ENCODE data around the gene PISD.

The PISD gene

DNA sequence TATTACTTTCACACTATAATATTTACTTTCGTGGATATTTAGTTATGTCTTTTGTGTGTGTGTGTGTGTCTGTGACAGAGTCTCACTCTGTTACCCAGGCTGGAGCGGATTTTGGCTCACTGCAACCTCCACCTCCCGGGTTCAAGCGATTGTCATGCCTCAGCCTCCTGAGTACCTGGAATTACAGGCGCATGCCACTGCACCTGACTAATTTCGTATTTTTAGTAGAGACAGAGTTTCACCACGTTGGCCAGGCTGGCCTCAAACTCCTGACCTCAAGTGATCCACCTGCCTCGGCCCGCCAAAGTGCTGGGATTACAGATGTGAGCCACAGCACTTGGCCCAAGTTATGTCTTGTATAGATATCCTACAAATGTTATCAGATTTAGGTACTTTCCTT is 9.9 kb downstream of the PISD start:
- no peak for DNase-seq

- DNase-seq, result no peak
These were observed 10.4 kb downstream of the PISD start for GRCh38 chr22:31651664-31652063.

GRCh38 chr22:31650391-31650790 is 11.6 kb downstream of the PISD start:
- DNase-seq, result peak; percentile 84

- peak; percentile 69 for DNase-seq
These were observed 14.3 kb downstream of the PISD start for GRCh38 chr22:31647523-31648320.

- DNase-seq, result no peak
These were observed 14.9 kb downstream of the PISD start for GRCh38 chr22:31647066-31647465.

DNA sequence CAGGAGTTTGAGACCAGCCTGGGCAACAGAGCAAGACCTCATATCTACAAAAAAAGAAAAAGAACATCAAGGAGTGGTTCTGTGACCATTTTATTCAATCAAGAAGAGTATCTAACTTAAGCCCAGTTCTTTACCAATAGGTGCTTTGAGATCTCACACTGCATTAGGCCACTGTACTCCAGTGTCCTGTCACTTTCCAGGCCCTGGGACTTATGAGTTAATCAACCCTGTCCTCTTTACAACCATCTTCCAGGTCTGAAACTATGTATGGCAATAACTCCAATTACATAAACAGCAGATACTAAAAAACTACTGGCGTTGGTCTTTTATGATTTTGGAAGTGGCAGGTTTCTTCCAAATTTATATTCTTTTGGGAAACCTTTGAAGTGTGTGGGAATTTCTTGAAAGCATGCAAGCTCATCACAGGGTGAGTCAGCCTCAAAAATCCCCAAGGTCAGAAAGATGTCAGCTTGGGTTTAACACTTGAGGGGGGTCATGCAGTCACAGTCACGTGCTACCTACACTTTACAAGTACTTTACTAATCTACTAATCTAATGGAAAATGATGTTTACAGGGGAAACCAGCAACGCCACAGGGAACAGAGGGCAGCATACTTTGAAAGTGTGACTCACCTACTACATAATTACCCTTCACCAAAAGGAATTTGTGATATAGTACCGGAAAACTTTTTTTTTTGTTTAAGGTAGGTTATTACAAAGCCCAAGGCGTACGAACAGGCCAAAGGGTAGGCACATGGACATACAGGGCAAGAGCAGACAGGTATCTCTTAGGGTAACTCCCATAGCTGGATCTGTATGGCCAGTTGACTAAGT is 15.6 kb downstream of the PISD start:
- peak; percentile 80 for DNase-seq

GRCh38 chr22:31639436-31640039 is 22.5 kb downstream of the PISD start:
- DNase-seq, result no peak

DNA sequence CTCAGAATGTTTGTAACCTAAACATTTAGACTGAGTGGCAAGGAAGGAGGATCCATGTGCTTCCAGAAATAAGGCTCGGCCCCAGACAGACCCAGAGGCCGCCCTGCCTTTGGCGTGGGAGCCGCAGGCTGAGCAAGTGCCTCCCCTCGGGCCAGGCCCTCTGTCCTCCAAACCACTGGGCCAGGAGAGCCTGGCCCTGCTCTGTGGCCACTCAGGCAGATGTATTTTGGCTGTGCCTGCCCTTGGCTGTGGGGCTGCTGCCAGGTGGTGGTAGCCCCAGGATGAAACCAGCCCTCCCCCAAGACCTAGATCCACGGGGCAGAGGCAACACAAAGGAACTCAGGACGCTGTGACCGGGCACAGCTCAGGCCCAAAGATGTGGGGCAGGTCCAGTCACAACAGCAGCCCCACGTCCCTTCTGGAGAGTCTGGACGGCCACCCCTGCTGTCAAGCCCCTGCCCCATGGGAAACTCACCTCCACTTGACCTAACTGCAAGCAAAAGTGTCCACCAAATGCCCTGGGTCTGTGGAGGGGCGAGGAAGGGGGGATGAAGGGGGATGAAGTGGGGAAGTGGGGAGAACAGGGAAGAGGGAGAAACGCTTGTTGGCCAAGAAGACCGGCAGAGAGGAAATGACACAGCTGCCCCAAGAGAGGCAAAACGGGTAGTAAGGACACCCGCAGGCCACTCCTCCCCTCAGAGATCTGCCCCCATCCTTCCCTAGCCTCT is 24.0 kb downstream of the PISD start:
- no peak for DNase-seq

DNA sequence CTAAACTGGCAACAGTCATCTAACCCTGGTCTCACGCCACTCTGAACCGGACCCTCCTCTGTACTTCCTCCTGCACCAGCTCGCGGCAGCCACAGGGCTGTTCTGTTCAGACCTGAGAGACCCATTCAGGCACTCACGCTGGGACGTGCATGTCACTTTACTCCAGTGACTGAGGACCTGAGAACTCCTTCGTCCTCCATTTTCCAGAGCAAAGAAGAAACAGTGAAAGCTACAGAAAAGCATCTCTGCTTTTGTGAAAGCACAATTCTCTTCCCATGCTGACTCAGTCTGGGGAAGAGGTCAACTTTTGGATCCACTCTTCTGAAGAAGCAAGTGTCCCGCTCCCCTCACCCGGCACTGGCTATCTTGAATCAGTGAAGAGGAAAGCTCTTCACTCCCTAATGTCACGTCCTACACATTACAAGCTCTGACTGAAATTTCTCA is 24.5 kb downstream of the PISD start:
- DNase-seq, result no peak

DNA sequence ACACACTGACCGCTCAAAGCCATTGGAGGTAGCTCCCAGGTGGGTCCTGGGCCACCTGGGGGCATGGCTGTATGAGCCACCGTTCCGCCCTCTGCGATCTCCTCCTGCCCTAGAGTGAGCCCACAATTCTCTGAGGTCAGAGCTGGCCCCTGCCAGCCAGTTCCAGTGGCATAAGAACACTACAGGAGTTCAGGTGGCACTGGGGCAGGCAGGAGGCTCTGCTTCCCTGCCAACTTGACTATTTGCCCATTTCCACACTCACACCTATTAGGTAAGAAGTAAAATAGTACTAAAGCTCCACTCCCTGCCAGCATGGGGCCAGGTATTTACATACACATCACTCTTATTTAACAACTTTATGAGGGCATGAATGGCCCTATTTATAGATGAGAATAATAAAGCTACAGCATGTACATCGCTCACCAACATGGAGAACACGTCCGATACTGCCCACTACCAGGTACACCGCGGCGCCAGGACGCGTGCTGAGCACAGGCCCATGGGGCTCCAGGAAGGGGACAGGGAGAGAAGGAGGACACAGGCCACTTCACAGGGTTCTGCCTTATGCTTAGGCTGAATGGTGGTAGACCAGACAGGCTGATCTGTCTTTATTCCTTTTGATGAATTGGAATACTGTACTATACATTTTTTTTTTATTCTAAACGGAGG is 26.2 kb downstream of the PISD start:
- DNase-seq, result no peak

DNA sequence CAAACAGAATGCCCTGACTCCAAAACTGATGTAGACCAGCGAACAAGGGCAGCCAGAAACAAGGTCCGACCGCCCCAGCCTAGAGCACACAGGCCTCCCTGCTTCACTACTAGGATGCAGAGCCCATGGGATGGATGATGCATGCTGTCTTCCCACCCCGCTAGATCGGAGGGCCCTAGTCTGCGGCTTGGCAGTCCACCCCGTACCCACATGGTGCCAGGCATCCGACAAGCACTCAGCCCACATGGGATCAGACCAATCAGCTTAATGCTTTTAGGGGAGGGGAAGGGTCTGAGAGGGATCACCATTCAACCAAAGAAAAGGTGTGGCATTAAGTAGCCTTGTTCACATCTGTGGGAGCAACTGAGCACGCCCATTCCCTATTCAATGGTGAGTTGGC is 30.6 kb downstream of the PISD start:
- no peak for DNase-seq

- DNase-seq, result peak; percentile 82
These were observed 31.4 kb downstream of the PISD start for GRCh38 chr22:31630331-31631329.

DNA sequence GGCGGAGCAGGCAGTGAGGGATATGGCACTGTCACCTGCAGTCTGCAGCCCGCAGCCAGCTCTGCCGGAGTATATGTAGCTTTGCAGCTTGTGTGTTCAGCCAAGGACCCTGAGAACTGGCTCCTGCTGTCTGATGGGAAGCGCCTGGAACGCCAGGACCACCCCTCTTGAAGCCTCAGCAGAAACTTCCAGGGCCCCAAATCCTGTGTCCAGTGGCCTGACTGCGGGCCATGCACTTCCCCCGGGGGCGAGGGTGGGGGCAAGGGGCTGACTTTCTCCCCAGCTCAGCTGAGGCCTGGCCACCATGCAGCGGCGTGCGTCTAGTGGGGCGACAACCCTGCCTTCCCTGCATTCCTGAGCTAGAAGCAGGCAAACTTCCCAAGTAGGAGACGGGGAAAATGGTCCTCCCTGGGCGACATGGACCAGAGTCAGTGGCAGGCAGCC is 32.3 kb downstream of the PISD start:
- no peak for DNase-seq

DNA sequence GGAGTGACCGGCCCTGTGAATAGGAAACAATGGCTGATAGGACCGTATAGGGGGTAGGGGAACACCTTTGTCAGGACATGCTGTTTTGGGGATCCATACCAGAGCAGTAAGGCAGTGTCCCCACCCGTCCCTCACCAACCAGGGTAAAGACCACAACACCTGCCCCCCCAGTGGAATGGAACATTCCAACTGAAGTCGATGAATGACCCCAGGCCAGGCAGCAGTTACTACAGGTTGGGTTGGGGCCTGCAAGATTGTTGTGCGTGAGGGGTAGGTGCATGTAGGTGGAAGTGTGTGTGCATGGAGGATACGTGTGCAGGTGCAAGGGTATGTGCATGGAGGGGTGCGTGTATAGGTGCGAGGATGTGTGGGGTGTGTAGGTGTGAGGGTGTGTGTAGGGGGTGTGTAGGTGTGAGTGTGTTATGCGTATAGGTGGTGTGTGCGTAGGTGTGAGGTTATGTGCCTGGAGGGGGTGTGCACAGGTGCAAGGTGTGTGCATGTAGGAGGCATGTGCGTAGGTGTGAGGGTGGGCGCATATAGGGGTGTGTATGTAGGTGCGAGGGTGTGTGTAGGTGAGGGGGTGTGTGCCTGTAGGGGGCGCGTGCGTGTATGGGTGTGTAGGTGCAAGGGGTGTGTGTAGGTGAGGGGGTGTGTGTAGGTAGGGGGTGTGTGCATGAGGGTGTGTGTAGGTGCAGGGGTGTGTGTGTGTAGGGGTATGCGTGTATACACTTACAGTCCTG is 32.9 kb downstream of the PISD start:
- no peak for DNase-seq

- no peak for DNase-seq
These were observed 33.7 kb downstream of the PISD start for GRCh38 chr22:31628362-31628761.

GRCh38 chr22:31627223-31627731 is 34.7 kb downstream of the PISD start:
- DNase-seq, result no peak

DNA sequence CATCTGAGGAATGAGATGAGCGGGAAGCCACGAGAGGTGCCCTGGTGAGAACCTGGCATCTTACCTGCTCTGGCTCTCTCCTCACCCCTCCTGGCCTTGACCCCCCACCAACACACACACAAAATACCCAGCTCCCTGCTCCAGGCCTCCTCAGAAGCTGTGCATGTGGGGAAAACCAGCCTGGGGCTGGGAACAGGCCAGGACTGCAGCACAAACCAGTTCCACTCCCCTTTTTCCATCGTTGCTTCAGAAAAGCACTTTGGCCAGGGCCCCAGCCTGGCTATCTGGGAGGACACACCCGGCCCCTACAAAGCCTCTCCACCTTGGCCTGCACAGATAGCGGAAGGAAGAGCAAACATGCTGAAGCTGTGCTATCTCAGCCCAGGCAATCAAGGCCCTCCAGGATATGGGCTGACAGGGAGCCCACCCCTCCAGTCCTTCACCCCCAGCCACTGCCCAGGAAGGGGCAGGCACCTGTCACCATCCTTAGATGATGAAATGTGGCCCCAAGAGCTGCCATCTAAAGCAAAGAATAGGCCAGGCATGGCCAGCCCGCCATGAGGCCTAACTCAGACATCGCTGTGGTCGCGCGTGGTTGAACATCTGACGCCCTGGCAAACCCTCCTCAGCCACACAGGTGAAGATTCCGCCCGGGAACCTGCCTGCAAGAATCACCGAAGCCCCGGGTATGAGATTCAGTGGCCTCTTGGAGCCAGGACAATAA is 35.4 kb downstream of the PISD start:
- no peak for DNase-seq

DNA sequence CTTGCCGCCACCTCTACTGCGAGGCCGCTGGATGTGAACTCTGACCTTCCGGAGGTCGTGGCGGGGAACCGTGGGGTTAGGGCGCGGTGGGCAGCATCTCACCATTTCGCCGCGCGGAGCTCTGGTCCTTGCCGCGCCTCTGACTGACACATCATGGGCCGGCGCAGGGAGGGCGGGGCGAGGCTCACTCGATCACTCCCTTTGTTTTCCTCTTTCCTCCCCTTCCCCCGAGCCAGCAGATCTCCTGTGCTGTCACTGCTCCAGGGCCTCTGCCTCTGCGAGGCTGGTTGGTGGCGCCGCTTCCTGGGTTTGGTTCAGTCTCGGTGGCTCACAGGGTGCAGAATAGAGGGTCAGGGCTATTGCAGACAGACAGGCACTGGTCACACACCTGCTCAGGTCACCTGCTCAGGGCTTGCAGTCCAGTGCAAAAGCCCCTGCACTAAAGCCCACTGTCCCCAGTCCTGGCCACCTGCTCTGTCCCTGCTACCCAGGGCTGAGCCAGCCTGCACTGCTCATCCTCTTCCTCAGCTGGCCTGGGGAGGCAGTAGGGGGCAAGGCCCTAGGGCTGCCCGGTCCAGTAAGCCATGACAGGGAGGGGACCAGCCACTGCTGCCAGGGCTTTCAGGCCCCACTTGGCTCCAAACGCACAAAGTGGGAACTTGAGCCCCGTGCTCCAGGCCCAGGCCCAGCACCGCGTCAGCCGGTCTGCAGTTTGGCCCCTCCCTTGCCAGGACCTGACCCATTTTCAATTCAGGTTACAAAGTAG is 36.2 kb downstream of the PISD start:
- peak; percentile 24 for DNase-seq

- DNase-seq, result no peak
These were observed 36.8 kb downstream of the PISD start for GRCh38 chr22:31625257-31625640.

All from fibroblast of upper back skin (primary cell).